Subcutaneous adipose tissue (tissue), 4 donors: ENCODE measurements around the gene SYVN1. TPM values are rescaled to one million over a fixed set of nuclear protein-coding genes. Genes with fewer than 3 reads are reported as not detected.

Experiments used
- CTCF ChIP-seq: fragments of 450-650 bp; IDR thresholded peaks from one replicate; pipeline ENCODE4 v1.5.1; 2016; ENCODE audit warnings: low read depth, mild to moderate bottlenecking, control low read depth, antibody characterized with exemption, moderate library complexity
- total RNA-seq, 4 donors: library from RNA; depleted of rRNA; stranded (reverse); fragments of >200 nt; gene quantifications; one replicate each; pipeline ENCODE4 v1.1.0, GENCODE V29; 2016

SYVN1 gene
- total RNA-seq, 4 donors from 2014 or later, result 29.3 to 61.0 (median 46.0) TPM

- TF ChIP-seq CTCF, result no peak
These were observed 14.3 kb upstream of the SYVN1 start for GRCh38 chr11:65148657-65149056.

- no peak for TF ChIP-seq CTCF
These were observed 13.2 kb upstream of the SYVN1 start for GRCh38 chr11:65147352-65148075.

GRCh38 chr11:65141896-65142494, 7.7 kb upstream of the SYVN1 start:
- no peak for TF ChIP-seq CTCF

- no peak for TF ChIP-seq CTCF
These were observed 2.3 kb upstream of the SYVN1 start for GRCh38 chr11:65136515-65137096.

- TF ChIP-seq CTCF, result no peak
These were observed 1.4 kb upstream of the SYVN1 start for GRCh38 chr11:65135633-65136145.

GRCh38 chr11:65134952-65135632, 773 bp upstream of the SYVN1 start:
- no peak for TF ChIP-seq CTCF

- TF ChIP-seq CTCF, result no peak
These were observed 595 bp downstream of the SYVN1 start for GRCh38 chr11:65133724-65134123.
